K562 (cell line): ENCODE measurements around the gene SGMS1.

Experiments
- BRCA1 ChIP-seq, 2 experiments: fragments of 450-650 bp in 1 of 2; sonication (generic) in 1 of 2; formaldehyde crosslinking in 1 of 2; IDR thresholded peaks; 2 replicates each; pipeline versions ENCODE4 v1.5.0 to v1.6.1; 2017 to 2020; ENCODE audit warnings: mild to moderate bottlenecking in 1 of 2, missing genetic modification reagents in 1 of 2
- CBX1 ChIP-seq: sonication (generic); IDR thresholded peaks from 2 replicates; pipeline ENCODE4 v1.6.1; 2016; ENCODE audit warnings: antibody characterized with exemption, low read depth, mild to moderate bottlenecking
- EGR1 ChIP-seq: fragments of 450-650 bp; conservative IDR thresholded peaks from 2 replicates; pipeline ENCODE4 v1.6.1; 2017; ENCODE audit warnings: mild to moderate bottlenecking
- ERF ChIP-seq: fragments of 450-650 bp; formaldehyde crosslinking; IDR thresholded peaks from 2 replicates; pipeline ENCODE4 v1.4.0; 2020; ENCODE audit warnings: mild to moderate bottlenecking, mixed read lengths
- EZH2 ChIP-seq: IDR thresholded peaks from 2 replicates; pipeline ENCODE4 v1.6.1; 2012; ENCODE audit warnings: low read depth, mild to moderate bottlenecking, inconsistent platforms, low read length, borderline replicate concordance
- FOXJ3 ChIP-seq: sonication (generic); formaldehyde crosslinking; IDR thresholded peaks from 2 replicates; pipeline ENCODE4 v1.4.0; 2020; ENCODE audit warnings: mild to moderate bottlenecking, missing genetic modification reagents
- MBD2 ChIP-seq: sonication (generic); IDR thresholded peaks from 2 replicates; pipeline ENCODE4 v1.6.1; 2016; ENCODE audit warnings: low read depth, borderline replicate concordance
- NCOR1 ChIP-seq: fragments of 450-650 bp; IDR thresholded peaks from 2 replicates; pipeline ENCODE4 v1.6.1; 2016; ENCODE audit warnings: mild to moderate bottlenecking, moderate library complexity
- NFATC3 ChIP-seq: fragments of 450-650 bp; IDR thresholded peaks from 2 replicates; pipeline ENCODE4 v1.6.1; 2017; ENCODE audit warnings: mild to moderate bottlenecking
- RBM15 ChIP-seq: fragments of 200-400 bp; formaldehyde crosslinking; IDR thresholded peaks from 2 replicates; pipeline ENCODE4 v1.6.1; 2018; ENCODE audit warnings: mild to moderate bottlenecking, low read length, moderate library complexity; ENCODE audit not compliant: insufficient read depth
- RBM22 ChIP-seq: fragments of 200-400 bp; formaldehyde crosslinking; IDR thresholded peaks from 2 replicates; pipeline ENCODE4 v1.6.1; 2018; ENCODE audit warnings: low read length, low read depth; ENCODE audit not compliant: poor library complexity, severe bottlenecking
- SMARCC2 ChIP-seq: fragments of 450-650 bp; IDR thresholded peaks from 2 replicates; pipeline ENCODE4 v1.6.1; 2017; ENCODE audit warnings: antibody characterized with exemption, moderate library complexity, mild to moderate bottlenecking, low read depth
- TF ChIP-seq, protein P1 (sequence below): sonication (generic); formaldehyde crosslinking; IDR thresholded peaks from 2 replicates; pipeline ENCODE4 v1.9.0; 2022; ENCODE audit warnings: mild to moderate bottlenecking, missing genetic modification reagents
- TF ChIP-seq, protein P2 (sequence below): sonication (generic); formaldehyde crosslinking; IDR thresholded peaks from 2 replicates; pipeline ENCODE4 v1.8.1; 2023; ENCODE audit warnings: mild to moderate bottlenecking, missing genetic modification reagents

DNA sequence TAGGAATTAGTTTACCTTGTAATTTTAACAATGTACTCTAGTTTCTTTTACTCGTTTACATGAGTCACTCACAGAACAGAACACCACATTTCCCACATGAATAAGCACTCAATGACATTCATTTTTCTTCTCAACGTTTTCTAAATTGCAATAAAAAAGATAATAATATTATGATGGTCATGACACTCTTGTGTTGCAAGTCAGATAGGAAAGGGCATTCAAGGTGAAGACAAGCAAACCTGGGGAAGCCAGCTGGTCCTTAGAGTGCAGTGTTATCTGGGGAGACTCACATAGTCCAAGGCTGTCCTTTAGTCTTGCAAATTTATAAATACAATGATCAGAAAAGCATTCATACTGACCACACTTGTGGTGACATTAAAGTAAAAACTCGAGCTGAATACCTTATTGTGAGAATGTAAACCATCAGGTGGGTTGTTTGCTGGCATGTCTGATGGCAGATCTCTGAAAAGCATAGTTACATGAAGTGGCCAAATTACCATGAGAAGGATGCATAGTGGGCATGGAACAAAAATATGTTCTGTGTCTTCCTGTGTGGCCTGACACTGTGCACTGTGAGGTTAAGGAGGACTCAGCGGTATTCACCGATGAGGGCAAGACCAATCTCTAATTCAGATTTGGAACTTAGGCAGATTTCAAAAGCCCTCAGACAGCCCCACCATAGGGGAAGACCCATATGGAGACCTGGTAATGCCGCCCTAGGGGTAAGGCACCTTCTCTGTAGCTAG is 213.5 kb downstream of the SGMS1 start:
- TF ChIP-seq FOXJ3 (no peak), EZH2 (no peak), NCOR1 (peak; percentile 18; the same call in 1 of the 2 replicates), NFATC3 (no peak), ERF (CRISPR knock-in tag) (no peak), CBX1 (no peak), BRCA1 (IDR thresholded peaks at IDR 0.05) (no peak), BRCA1 (CRISPR knock-in tag; IDR thresholded peaks at IDR 0.05) (no peak), RBM15 (no peak), EGR1 (no peak), RBM22 (no peak), MBD2 (no peak), SMARCC2 (no peak)
- TF ChIP-seq, protein P1, sequence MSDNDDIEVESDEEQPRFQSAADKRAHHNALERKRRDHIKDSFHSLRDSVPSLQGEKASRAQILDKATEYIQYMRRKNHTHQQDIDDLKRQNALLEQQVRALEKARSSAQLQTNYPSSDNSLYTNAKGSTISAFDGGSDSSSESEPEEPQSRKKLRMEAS (CRISPR knock-in tag), result no peak
- TF ChIP-seq, protein P2, sequence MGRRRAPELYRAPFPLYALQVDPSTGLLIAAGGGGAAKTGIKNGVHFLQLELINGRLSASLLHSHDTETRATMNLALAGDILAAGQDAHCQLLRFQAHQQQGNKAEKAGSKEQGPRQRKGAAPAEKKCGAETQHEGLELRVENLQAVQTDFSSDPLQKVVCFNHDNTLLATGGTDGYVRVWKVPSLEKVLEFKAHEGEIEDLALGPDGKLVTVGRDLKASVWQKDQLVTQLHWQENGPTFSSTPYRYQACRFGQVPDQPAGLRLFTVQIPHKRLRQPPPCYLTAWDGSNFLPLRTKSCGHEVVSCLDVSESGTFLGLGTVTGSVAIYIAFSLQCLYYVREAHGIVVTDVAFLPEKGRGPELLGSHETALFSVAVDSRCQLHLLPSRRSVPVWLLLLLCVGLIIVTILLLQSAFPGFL (CRISPR knock-in tag), result no peak
